Measurements from ENCODE around the gene ARPC1B. TPM values are rescaled to one million over a fixed set of nuclear protein-coding genes. Genes with fewer than 3 reads are reported as not detected.
"Not testable (repeated sequence)": the region's sequence is repeated elsewhere in the genome, so short reads cannot be mapped to it uniquely, and the experiment has no call there.

Gene ARPC1B
- total RNA-seq, 1 donor from 2014 or later: 124 TPM

- Mint-ChIP-seq H3K9me3 (ENCODE audit: unreplicated experiment) (no peaks in the 10 kb centered on the region), H3K36me3 (ENCODE audit: low read depth, unreplicated experiment) (peaks cover 9% of the 10 kb centered on the region), H3K27me3 (ENCODE audit: unreplicated experiment) (peaks cover 2% of the 10 kb centered on the region), H3K27ac (ENCODE audit: unreplicated experiment) (no peak overlapping the region), H3K4me1 (ENCODE audit: unreplicated experiment) (peaks cover 18% of the 10 kb centered on the region), H3K4me3 (ENCODE audit: unreplicated experiment) (no peak overlapping the region)
- no peak for TF ChIP-seq CTCF (IDR thresholded peaks at IDR 0.05; ENCODE audit: unreplicated experiment)
- no peak for DNase-seq (ENCODE audit: low spot score)
Observed at GRCh38 chr7:99331002-99331401, 43.5 kb upstream of the ARPC1B start.

DNA sequence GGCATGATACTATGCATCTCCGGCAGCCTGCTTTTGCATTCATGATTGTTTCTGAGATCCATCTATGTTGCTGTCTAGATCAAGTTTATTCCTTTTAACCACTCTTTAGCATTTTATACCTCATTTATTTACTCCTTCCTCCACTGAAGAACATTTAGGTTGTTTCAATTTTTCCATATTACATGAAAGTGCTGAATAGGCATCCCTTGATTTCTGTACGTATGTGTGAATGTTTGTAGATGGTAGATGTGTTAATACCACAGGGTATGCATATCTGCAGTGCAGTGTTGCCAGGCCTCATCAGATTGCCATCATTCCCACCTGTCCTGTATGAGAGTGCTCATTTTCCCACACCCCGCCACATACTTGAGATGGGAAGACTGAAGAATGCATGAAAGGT lies 34.9 kb upstream of the ARPC1B start:
- TF ChIP-seq CTCF (IDR thresholded peaks at IDR 0.05; ENCODE audit: unreplicated experiment): no peak
- Mint-ChIP-seq H3K27me3 (ENCODE audit: unreplicated experiment) (peaks cover 4% of the 10 kb centered on the region), H3K9me3 (ENCODE audit: unreplicated experiment) (no peaks in the 10 kb centered on the region), H3K4me3 (ENCODE audit: unreplicated experiment) (no peak overlapping the region), H3K36me3 (ENCODE audit: low read depth, unreplicated experiment) (peaks cover 32% of the 10 kb centered on the region), H3K4me1 (ENCODE audit: unreplicated experiment) (no peaks in the 10 kb centered on the region), H3K27ac (ENCODE audit: unreplicated experiment) (no peak overlapping the region)
- DNase-seq (ENCODE audit: low spot score): no peak

DNA sequence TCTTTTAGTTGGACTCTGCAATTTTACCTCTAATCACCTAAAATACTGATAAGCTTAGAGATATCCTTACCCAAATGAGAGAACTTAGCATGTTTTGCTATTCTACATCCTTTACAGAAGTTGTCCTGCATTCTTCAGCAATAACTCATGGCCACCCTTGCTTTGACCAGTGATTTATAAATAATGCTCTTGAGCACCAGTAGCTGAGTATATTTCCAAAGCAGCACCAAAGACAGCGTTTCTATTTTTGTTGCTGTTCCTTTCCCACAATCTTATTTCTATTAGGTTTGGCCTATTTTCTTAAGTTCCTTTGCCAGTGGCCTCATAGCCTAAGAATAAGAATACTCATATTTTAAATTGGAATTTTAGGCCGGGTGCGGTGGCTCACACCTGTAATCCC lies 33.9 kb upstream of the ARPC1B start:
- TF ChIP-seq CTCF (IDR thresholded peaks at IDR 0.05; ENCODE audit: unreplicated experiment): no peak
- peaks cover 4% of the 10 kb centered on the region for H3K27me3 Mint-ChIP-seq (ENCODE audit: unreplicated experiment)
- H3K4me3 Mint-ChIP-seq (ENCODE audit: unreplicated experiment): no peak overlapping the region
- H3K9me3 Mint-ChIP-seq (ENCODE audit: unreplicated experiment): no peaks in the 10 kb centered on the region
- peaks cover 29% of the 10 kb centered on the region for H3K36me3 Mint-ChIP-seq (ENCODE audit: low read depth, unreplicated experiment)
- no peaks in the 10 kb centered on the region for H3K4me1 Mint-ChIP-seq (ENCODE audit: unreplicated experiment)
- H3K27ac Mint-ChIP-seq (ENCODE audit: unreplicated experiment): no peak overlapping the region
- no peak for DNase-seq (ENCODE audit: low spot score)

- TF ChIP-seq CTCF (IDR thresholded peaks at IDR 0.05; ENCODE audit: unreplicated experiment): no peak
- Mint-ChIP-seq H3K4me1 (ENCODE audit: unreplicated experiment) (no peaks in the 10 kb centered on the region), H3K9me3 (ENCODE audit: unreplicated experiment) (no peaks in the 10 kb centered on the region)
Observed at GRCh38 chr7:99344061-99344647, 30.4 kb upstream of the ARPC1B start.

DNA sequence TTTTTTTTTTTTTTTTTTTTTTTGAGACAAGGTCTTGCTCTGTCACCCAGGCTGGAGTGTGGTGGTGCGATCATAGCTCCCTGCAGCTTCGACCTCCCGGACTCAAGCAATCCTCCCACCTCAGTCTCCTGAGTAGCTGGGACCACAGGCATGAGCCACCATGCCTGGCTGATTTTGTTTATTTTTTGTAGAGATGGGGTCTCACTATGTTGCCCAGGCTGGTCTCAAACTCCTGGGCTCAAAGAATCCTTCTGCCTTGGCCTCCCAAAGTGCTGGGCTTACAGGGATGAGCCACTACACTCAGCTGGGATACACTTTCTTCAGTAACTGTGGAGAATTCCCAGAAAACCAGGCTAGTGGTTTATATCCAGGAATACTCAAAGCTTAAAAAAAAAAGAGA lies 23.9 kb upstream of the ARPC1B start:
- Mint-ChIP-seq H3K36me3 (ENCODE audit: low read depth, unreplicated experiment) (peaks cover 25% of the 10 kb centered on the region), H3K27ac (ENCODE audit: unreplicated experiment) (peak overlapping the region; percentile 64)
- H3K27me3 Mint-ChIP-seq (ENCODE audit: unreplicated experiment); H3K9me3 Mint-ChIP-seq (ENCODE audit: unreplicated experiment); H3K4me1 Mint-ChIP-seq (ENCODE audit: unreplicated experiment); DNase-seq (ENCODE audit: low spot score); H3K4me3 Mint-ChIP-seq (ENCODE audit: unreplicated experiment): not testable (repeated sequence)

More at GRCh38 chr7:99344061-99344647, 30.4 kb upstream of the ARPC1B start:
- DNase-seq (ENCODE audit: low spot score): no peak
- Mint-ChIP-seq H3K36me3 (ENCODE audit: low read depth, unreplicated experiment) (peaks cover 29% of the 10 kb centered on the region), H3K27me3 (ENCODE audit: unreplicated experiment) (peaks cover 4% of the 10 kb centered on the region), H3K27ac (ENCODE audit: unreplicated experiment) (peak overlapping the region; percentile 57), H3K4me3 (ENCODE audit: unreplicated experiment) (peak overlapping the region; percentile 42)
